ENCODE measurements around the gene MELTF.

The MELTF gene

DNA sequence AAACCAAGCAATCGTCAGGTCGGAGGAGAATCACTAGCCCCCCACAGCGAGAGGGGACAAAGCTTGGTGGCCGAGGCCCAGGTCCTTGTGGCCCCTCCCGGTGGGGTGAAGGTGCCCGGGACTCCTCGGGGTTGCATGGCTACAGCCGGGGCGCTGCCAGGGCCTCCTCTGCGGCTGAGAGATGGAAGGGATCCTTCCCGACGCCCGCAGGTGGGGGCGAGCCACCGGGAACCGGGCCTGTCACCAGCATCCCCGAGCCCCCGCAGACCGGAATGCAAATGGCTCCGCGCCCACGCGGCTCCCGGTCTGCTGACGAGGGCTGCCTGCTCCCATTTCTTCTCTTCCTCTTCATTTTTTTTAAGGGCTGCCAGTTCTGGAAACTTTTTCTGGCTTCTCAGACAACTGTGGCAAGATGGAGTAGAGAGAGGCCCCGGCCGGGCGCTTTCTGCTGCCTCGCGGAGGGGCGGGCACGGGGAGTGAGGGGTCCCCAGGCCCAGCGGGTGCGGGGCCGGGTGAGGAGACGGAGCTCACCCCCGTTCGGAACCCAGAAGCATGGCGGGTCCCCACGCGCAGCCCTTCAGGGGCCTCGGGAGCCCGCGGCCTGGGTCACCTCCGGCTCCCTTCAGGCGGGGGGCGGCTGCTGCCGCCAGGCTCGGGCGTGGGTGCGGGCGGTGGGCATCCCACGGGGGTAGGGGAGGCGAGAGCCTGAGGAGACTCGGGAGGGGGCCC, 27.5 kb downstream of the MELTF start:
- Histone ChIP-seq H3K4me3 (ENCODE audit: low read length) (peak overlapping the region; percentile 34; the same call in 1 of the 2 replicates), H3K9me3 (ENCODE audit: control insufficient read depth, insufficient read depth, low read length) (no peaks in the 10 kb centered on the region), H3K27me3 (ENCODE audit: control insufficient read depth, insufficient read depth, low read length) (peaks cover 6% of the 10 kb centered on the region), H3K27ac (ENCODE audit: low read length) (no peak overlapping the region), H3K36me3 (ENCODE audit: control insufficient read depth, insufficient read depth, low read length) (no peaks in the 10 kb centered on the region), H3K4me1 (ENCODE audit: control insufficient read depth, insufficient read depth, low read length) (0 out of 2 replicates have a peak, but pooled peaks cover 2% of the 10 kb centered on the region)
- DNase-seq (ENCODE audit: low read depth, low spot score): no peak
- WGBS (ENCODE audit: insufficient coverage, insufficient read length): no CpG with 5 or more reads among the region's 55 CpGs

- 0 out of 2 replicates have a peak, but pooled peaks cover 2% of the 10 kb centered on the region for H3K4me1 ChIP-seq (ENCODE audit: control insufficient read depth, insufficient read depth, low read length)
- no peaks in the 10 kb centered on the region for H3K9me3 ChIP-seq (ENCODE audit: control insufficient read depth, insufficient read depth, low read length)
- no peak overlapping the region for H3K27ac ChIP-seq (ENCODE audit: low read length)
- no peak for DNase-seq (ENCODE audit: low read depth, low spot score)
- peaks cover 6% of the 10 kb centered on the region for H3K27me3 ChIP-seq (ENCODE audit: control insufficient read depth, insufficient read depth, low read length)
- H3K36me3 ChIP-seq (ENCODE audit: control insufficient read depth, insufficient read depth, low read length): no peaks in the 10 kb centered on the region
- WGBS (ENCODE audit: insufficient coverage, insufficient read length): no CpG with 5 or more reads among the region's 20 CpGs
- no peak overlapping the region for H3K4me3 ChIP-seq (ENCODE audit: low read length)
Measured at GRCh38 chr3:197001106-197001971, 28.3 kb downstream of the MELTF start.

DNA sequence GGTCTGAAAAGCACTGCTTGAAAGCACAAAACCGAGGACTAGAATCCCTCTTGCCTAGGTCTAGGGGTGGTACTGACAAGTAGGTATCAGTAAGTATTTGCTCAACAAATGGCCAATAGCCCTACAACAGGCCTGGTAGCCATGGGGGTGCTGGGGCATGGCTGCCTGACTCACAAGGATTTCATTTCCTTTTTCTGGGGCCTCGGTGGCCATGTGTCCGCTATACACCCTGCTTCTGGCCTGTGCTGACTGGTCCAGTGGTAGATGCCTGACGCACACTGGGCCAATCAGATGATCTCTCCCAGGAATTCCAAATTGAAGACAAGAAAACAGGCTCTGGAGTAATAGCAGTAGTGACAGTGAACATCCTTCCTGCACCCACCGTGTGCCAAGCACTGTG, 29.4 kb downstream of the MELTF start:
- Histone ChIP-seq H3K36me3 (ENCODE audit: control insufficient read depth, insufficient read depth, low read length) (no peaks in the 10 kb centered on the region), H3K4me3 (ENCODE audit: low read length) (no peak overlapping the region), H3K27ac (ENCODE audit: low read length) (no peak overlapping the region), H3K4me1 (ENCODE audit: control insufficient read depth, insufficient read depth, low read length) (0 out of 2 replicates have a peak, but pooled peaks cover 2% of the 10 kb centered on the region), H3K9me3 (ENCODE audit: control insufficient read depth, insufficient read depth, low read length) (no peaks in the 10 kb centered on the region), H3K27me3 (ENCODE audit: control insufficient read depth, insufficient read depth, low read length) (peaks cover 6% of the 10 kb centered on the region)
- DNase-seq (ENCODE audit: low read depth, low spot score): no peak
- WGBS (ENCODE audit: insufficient coverage, insufficient read length): no CpG with 5 or more reads among the region's 5 CpGs

GRCh38 chr3:196998966-196999760, 30.5 kb downstream of the MELTF start:
- H3K27ac ChIP-seq (ENCODE audit: low read length): no peak overlapping the region
- no CpG with 5 or more reads among the region's 21 CpGs for WGBS (ENCODE audit: insufficient coverage, insufficient read length)
- DNase-seq (ENCODE audit: low read depth, low spot score): no peak
- no peak overlapping the region for H3K4me3 ChIP-seq (ENCODE audit: low read length)
- H3K27me3 ChIP-seq (ENCODE audit: control insufficient read depth, insufficient read depth, low read length): peaks cover 3% of the 10 kb centered on the region
- H3K4me1 ChIP-seq (ENCODE audit: control insufficient read depth, insufficient read depth, low read length): 0 out of 2 replicates have a peak, but pooled peaks cover 2% of the 10 kb centered on the region
- no peaks in the 10 kb centered on the region for H3K9me3 ChIP-seq (ENCODE audit: control insufficient read depth, insufficient read depth, low read length)
- no peaks in the 10 kb centered on the region for H3K36me3 ChIP-seq (ENCODE audit: control insufficient read depth, insufficient read depth, low read length)

DNA sequence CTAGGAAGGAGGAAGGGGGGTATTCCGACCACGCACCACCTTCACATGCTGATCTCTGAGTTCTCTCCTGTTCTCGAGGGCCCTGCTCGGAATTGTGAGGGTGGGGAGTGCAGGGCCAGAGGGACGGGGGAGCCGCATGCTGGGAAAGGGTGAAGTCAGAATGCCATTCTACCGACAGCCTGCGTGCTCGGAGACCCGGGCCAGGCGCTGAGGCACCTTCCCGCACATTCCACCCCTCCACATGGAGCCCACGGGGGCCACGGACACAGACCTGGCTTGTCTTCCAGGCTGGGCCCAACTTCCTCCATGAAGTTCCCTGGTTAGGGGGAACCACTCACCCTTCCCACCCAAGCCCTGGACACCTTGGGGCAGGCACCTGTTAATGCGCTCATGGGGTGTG, 32.3 kb downstream of the MELTF start:
- Histone ChIP-seq H3K4me3 (ENCODE audit: low read length) (no peak overlapping the region), H3K27me3 (ENCODE audit: control insufficient read depth, insufficient read depth, low read length) (no peaks in the 10 kb centered on the region), H3K36me3 (ENCODE audit: control insufficient read depth, insufficient read depth, low read length) (no peaks in the 10 kb centered on the region), H3K27ac (ENCODE audit: low read length) (no peak overlapping the region), H3K9me3 (ENCODE audit: control insufficient read depth, insufficient read depth, low read length) (no peaks in the 10 kb centered on the region), H3K4me1 (ENCODE audit: control insufficient read depth, insufficient read depth, low read length) (peaks cover 1% of the 10 kb centered on the region; the same call in 1 of the 2 replicates)
- no CpG with 5 or more reads among the region's 15 CpGs for WGBS (ENCODE audit: insufficient coverage, insufficient read length)
- DNase-seq (ENCODE audit: low read depth, low spot score): no peak

- Histone ChIP-seq H3K4me1 (ENCODE audit: control insufficient read depth, insufficient read depth, low read length) (peaks cover 1% of the 10 kb centered on the region; the same call in 1 of the 2 replicates), H3K4me3 (ENCODE audit: low read length) (no peak overlapping the region), H3K9me3 (ENCODE audit: control insufficient read depth, insufficient read depth, low read length) (no peaks in the 10 kb centered on the region), H3K27me3 (ENCODE audit: control insufficient read depth, insufficient read depth, low read length) (no peaks in the 10 kb centered on the region), H3K27ac (ENCODE audit: low read length) (no peak overlapping the region), H3K36me3 (ENCODE audit: control insufficient read depth, insufficient read depth, low read length) (no peaks in the 10 kb centered on the region)
- DNase-seq (ENCODE audit: low read depth, low spot score): no peak
- WGBS (ENCODE audit: insufficient coverage, insufficient read length): no CpG with 5 or more reads among the region's 17 CpGs
Measured at GRCh38 chr3:196996454-196997265, 33.0 kb downstream of the MELTF start.

- Histone ChIP-seq H3K9me3 (ENCODE audit: control insufficient read depth, insufficient read depth, low read length) (no peaks in the 10 kb centered on the region), H3K36me3 (ENCODE audit: control insufficient read depth, insufficient read depth, low read length) (no peaks in the 10 kb centered on the region), H3K27ac (ENCODE audit: low read length) (no peak overlapping the region), H3K4me1 (ENCODE audit: control insufficient read depth, insufficient read depth, low read length) (peaks cover 1% of the 10 kb centered on the region; the same call in 1 of the 2 replicates), H3K4me3 (ENCODE audit: low read length) (no peak overlapping the region), H3K27me3 (ENCODE audit: control insufficient read depth, insufficient read depth, low read length) (no peaks in the 10 kb centered on the region)
- DNase-seq (ENCODE audit: low read depth, low spot score): no peak
- WGBS (ENCODE audit: insufficient coverage, insufficient read length): no CpG with 5 or more reads among the region's 14 CpGs
Measured at GRCh38 chr3:196995646-196996355, 33.8 kb downstream of the MELTF start.

- H3K4me1 ChIP-seq (ENCODE audit: control insufficient read depth, insufficient read depth, low read length): peaks cover 1% of the 10 kb centered on the region; the same call in 1 of the 2 replicates
- WGBS (ENCODE audit: insufficient coverage, insufficient read length): no CpG with 5 or more reads among the region's 19 CpGs
- H3K4me3 ChIP-seq (ENCODE audit: low read length): no peak overlapping the region
- H3K9me3 ChIP-seq (ENCODE audit: control insufficient read depth, insufficient read depth, low read length): no peaks in the 10 kb centered on the region
- H3K36me3 ChIP-seq (ENCODE audit: control insufficient read depth, insufficient read depth, low read length): no peaks in the 10 kb centered on the region
- no peaks in the 10 kb centered on the region for H3K27me3 ChIP-seq (ENCODE audit: control insufficient read depth, insufficient read depth, low read length)
- no peak overlapping the region for H3K27ac ChIP-seq (ENCODE audit: low read length)
- no peak for DNase-seq (ENCODE audit: low read depth, low spot score)
Measured at GRCh38 chr3:196995027-196995426, 34.6 kb downstream of the MELTF start.

- no peak for DNase-seq (ENCODE audit: low read depth, low spot score)
- Histone ChIP-seq H3K9me3 (ENCODE audit: control insufficient read depth, insufficient read depth, low read length) (no peaks in the 10 kb centered on the region), H3K27me3 (ENCODE audit: control insufficient read depth, insufficient read depth, low read length) (no peaks in the 10 kb centered on the region), H3K4me3 (ENCODE audit: low read length) (no peak overlapping the region), H3K36me3 (ENCODE audit: control insufficient read depth, insufficient read depth, low read length) (no peaks in the 10 kb centered on the region), H3K4me1 (ENCODE audit: control insufficient read depth, insufficient read depth, low read length) (peaks cover 1% of the 10 kb centered on the region; the same call in 1 of the 2 replicates), H3K27ac (ENCODE audit: low read length) (no peak overlapping the region)
- WGBS (ENCODE audit: insufficient coverage, insufficient read length): no CpG with 5 or more reads among the region's 16 CpGs
Measured at GRCh38 chr3:196994056-196994455, 35.6 kb downstream of the MELTF start.
